Stomach smooth muscle (tissue), 2 donors: ENCODE data around the gene CMTM8.

ENCODE experiments used
- H3K27ac ChIP-seq: one replicate; pipeline ENCODE4 v1.7.0; 2013; ENCODE audit warnings: mild to moderate bottlenecking, low read length, inconsistent platforms
- H3K27me3 ChIP-seq, 2 donors: one replicate each; pipeline ENCODE4 v1.7.0; 2013; ENCODE audit warnings: low read length in 2 of 2; ENCODE audit not compliant: insufficient read depth in 2 of 2, control insufficient read depth in 1 of 2
- H3K36me3 ChIP-seq, 2 donors: one replicate each; pipeline ENCODE4 v1.7.0; 2013; ENCODE audit warnings: low read length in 2 of 2; ENCODE audit not compliant: control insufficient read depth in 2 of 2, insufficient read depth in 2 of 2
- H3K4me1 ChIP-seq: one replicate; pipeline ENCODE4 v1.7.0; 2013; ENCODE audit warnings: low read length; ENCODE audit not compliant: control insufficient read depth, insufficient read depth
- H3K4me3 ChIP-seq, 2 donors: one replicate each; pipeline ENCODE4 v1.7.0; 2013; ENCODE audit warnings: low read length in 2 of 2
- H3K9ac ChIP-seq, 2 donors: one replicate each; pipeline ENCODE4 v1.7.0; 2013; ENCODE audit warnings: low read length in 2 of 2, mild to moderate bottlenecking in 1 of 2
- H3K9me3 ChIP-seq, 2 donors: one replicate each; pipeline ENCODE4 v1.7.0; 2013; ENCODE audit warnings: low read length in 2 of 2; ENCODE audit not compliant: control insufficient read depth in 2 of 2
- donor health status: healthy.
- donor health status: Pancreatic carcinoma.

CMTM8 gene

GRCh38 chr3:32316976-32317375, 78.5 kb downstream of the CMTM8 start:
- no peaks in the 10 kb centered on the region for H3K4me1 ChIP-seq
- H3K9ac ChIP-seq, result no peak overlapping the region
- H3K27ac ChIP-seq, result no peak overlapping the region
- H3K4me3 ChIP-seq, result no peak overlapping the region
- H3K36me3 ChIP-seq, result no peaks in the 10 kb centered on the region
- peaks cover 0 to 2% of the 10 kb centered on the region in 2 donors for H3K9me3 ChIP-seq
- H3K27me3 ChIP-seq, result peaks cover 0 to 2% of the 10 kb centered on the region in 2 donors

DNA sequence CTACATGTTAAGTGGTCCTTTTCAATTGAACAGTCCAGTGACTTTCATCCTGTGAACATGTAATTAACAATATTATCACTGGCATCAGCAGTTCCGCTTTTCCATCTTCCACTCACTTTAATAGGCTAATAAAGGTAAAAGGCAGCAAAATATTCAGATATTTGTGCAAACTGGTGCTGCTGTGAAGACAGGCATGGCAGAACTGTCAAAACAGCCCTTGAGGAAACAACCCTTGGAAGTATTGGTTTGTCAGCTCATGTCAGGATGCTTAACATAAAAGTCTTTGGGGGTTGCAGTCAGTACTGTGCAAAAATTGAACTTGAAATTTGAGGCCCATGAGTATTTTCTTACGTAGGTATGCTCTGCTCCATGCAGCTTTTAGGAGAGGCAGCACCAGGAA, 81.1 kb downstream of the CMTM8 start:
- Histone ChIP-seq H3K9ac (no peak overlapping the region), H3K4me3 (no peak overlapping the region), H3K9me3 (peaks cover 0 to 2% of the 10 kb centered on the region in 2 donors), H3K36me3 (no peaks in the 10 kb centered on the region), H3K4me1 (no peaks in the 10 kb centered on the region), H3K27me3 (peaks cover 0 to 2% of the 10 kb centered on the region in 2 donors), H3K27ac (no peak overlapping the region)

GRCh38 chr3:32320080-32320479, 81.6 kb downstream of the CMTM8 start:
- peaks cover 0 to 2% of the 10 kb centered on the region in 2 donors for H3K9me3 ChIP-seq
- no peak overlapping the region for H3K27ac ChIP-seq
- no peak overlapping the region for H3K9ac ChIP-seq
- peaks cover 0 to 2% of the 10 kb centered on the region in 2 donors for H3K27me3 ChIP-seq
- H3K4me3 ChIP-seq, result no peak overlapping the region
- no peaks in the 10 kb centered on the region for H3K36me3 ChIP-seq
- no peaks in the 10 kb centered on the region for H3K4me1 ChIP-seq

DNA sequence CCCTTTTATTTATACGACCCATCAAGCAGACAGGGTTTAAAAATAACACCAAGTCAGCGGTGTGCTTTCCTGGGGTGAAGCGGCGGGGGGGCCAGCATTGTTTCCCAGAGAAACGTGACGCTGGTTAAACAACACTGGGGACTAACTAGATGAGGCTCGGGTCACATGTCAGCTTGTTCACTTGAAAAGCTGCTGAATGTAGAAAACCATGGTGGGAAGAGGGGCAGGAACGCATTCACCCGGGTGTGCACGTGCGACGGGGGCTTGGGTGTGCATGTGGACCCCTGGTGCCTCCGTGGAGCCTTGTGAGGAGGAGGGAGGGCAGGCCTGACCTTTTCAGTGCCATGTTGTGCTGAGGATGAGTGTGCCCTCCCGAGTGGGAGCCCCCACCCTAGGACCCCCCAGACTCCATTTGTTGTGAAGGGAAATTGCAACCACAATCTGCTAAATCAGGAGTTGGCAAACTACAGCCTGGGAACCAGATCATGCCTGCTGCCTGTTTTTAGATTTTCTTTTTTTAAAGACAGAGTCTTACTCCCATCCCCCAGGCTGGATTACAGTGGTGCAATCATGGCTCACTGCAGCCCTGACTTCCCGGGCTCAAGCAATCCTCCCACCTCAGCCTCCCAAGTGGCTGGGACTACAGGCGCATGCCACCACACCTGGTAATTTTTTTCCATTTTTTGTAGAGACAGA, 82.8 kb downstream of the CMTM8 start:
- H3K9ac ChIP-seq, result no peak overlapping the region

GRCh38 chr3:32322311-32322710, 83.8 kb downstream of the CMTM8 start:
- Histone ChIP-seq H3K27ac (no peak overlapping the region), H3K4me3 (no peak overlapping the region), H3K27me3 (peaks cover 0 to 2% of the 10 kb centered on the region in 2 donors), H3K9me3 (peaks cover 0 to 2% of the 10 kb centered on the region in 2 donors), H3K36me3 (no peaks in the 10 kb centered on the region), H3K4me1 (no peaks in the 10 kb centered on the region), H3K9ac (no peak overlapping the region)

More for the DNA sequence above, 82.8 kb downstream of the CMTM8 start:
- Histone ChIP-seq H3K9me3 (peaks cover 0 to 2% of the 10 kb centered on the region in 2 donors), H3K36me3 (no peaks in the 10 kb centered on the region), H3K4me1 (no peaks in the 10 kb centered on the region), H3K27me3 (peaks cover 0 to 2% of the 10 kb centered on the region in 2 donors), H3K27ac (no peak overlapping the region), H3K4me3 (no peak overlapping the region)

DNA sequence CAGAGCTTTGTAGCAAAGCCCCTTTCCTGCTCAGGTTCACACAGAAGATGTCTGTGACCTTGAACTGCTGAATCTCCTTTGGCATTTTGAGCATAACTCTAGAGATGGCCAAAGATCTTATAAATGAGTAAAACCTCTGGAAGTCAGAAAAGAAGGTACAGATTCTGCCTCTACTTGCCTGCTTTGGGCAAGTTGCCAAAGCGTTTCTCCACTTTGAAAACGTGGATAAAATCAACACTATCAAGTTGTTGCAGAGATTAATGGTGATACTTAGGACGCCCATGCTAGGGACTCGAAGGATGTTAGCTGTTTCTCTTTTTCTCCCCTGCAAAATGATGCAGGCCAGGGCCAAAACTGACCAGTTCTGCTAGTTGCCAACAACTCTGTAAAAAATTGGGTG, 85.1 kb downstream of the CMTM8 start:
- H3K27ac ChIP-seq, result no peak overlapping the region

DNA sequence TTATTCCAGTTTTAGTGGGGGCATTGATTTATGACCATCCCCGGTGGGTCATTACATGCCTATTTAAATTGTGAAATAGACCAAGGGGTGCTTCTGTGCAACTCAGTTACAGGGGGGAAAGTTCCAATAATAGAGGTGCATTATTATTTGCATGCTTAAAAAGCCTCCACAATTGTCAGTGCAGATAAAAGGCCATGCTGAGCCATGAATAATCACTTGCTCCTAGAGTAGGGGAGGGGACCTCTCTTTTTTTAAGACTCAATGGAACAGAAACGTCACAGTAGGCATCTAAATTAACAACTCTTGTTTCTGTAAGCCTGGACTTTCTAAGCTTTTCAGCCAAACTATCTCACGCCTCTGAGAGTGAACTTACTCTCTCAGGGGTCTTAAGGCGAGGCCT, 86.7 kb downstream of the CMTM8 start:
- Histone ChIP-seq H3K9me3 (peaks cover 1 to 3% of the 10 kb centered on the region in 2 donors), H3K27ac (no peak overlapping the region), H3K4me1 (no peaks in the 10 kb centered on the region), H3K9ac (no peak overlapping the region), H3K27me3 (peaks cover 0 to 2% of the 10 kb centered on the region in 2 donors), H3K36me3 (no peaks in the 10 kb centered on the region), H3K4me3 (no peak overlapping the region)

More for the DNA sequence above, 85.1 kb downstream of the CMTM8 start:
- H3K4me1 ChIP-seq, result no peaks in the 10 kb centered on the region
- H3K36me3 ChIP-seq, result no peaks in the 10 kb centered on the region
- no peak overlapping the region for H3K4me3 ChIP-seq
- peaks cover 0 to 2% of the 10 kb centered on the region in 2 donors for H3K27me3 ChIP-seq
- peaks cover 0 to 2% of the 10 kb centered on the region in 2 donors for H3K9me3 ChIP-seq
- H3K9ac ChIP-seq, result no peak overlapping the region

DNA sequence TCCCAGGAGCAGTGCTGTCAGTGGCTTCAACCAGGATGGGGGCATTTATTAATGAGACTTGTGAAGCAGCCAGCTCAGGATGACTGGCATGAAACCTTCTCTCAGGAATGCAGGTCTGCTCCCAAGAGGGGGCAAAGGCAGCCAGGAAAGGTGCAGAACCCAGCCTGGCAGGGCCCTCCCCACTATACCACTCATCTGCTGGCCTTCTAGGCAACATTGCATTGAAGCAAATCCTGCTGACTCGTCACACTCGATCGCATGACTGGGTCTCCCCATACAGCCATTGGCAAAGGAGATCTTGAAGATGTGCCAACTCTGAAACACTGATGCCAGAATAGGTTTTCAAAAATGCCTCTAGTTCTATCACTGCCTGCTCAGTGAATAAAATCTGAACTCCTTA, 87.4 kb downstream of the CMTM8 start:
- no peak overlapping the region for H3K27ac ChIP-seq

DNA sequence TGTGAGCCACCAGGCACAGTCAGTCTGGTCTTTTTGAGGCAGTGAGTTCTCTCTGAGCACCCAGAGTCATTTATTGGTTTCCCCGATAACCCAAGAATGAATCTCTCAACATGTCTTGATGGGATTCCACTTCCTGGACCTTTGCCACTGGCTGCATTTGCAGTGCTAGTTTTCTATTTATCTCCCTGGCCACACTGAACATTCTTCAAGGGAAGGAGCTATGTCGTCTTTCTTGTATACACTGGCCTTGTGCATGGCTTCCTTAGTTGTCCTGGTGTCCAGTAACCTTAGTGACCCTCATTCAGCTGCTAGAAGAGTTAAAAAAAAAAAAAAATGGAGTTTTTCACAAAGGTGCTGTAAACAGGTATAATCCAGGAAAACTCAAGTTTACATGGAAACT, 88.3 kb downstream of the CMTM8 start:
- H3K27ac ChIP-seq, result no peak overlapping the region
- H3K4me3 ChIP-seq, result no peak overlapping the region
- peaks cover 0 to 3% of the 10 kb centered on the region in 2 donors for H3K9me3 ChIP-seq
- no peaks in the 10 kb centered on the region for H3K36me3 ChIP-seq
- H3K9ac ChIP-seq, result no peak overlapping the region
- peaks cover 0 to under 1% of the 10 kb centered on the region in 2 donors for H3K27me3 ChIP-seq
- no peaks in the 10 kb centered on the region for H3K4me1 ChIP-seq

More for the DNA sequence above, 87.4 kb downstream of the CMTM8 start:
- Histone ChIP-seq H3K27me3 (peaks cover 0 to 2% of the 10 kb centered on the region in 2 donors), H3K36me3 (no peaks in the 10 kb centered on the region), H3K9me3 (peaks cover 0 to 3% of the 10 kb centered on the region in 2 donors), H3K4me1 (no peaks in the 10 kb centered on the region), H3K9ac (no peak overlapping the region), H3K4me3 (no peak overlapping the region)

GRCh38 chr3:32334675-32335074, 96.2 kb downstream of the CMTM8 start:
- Histone ChIP-seq H3K36me3 (no peaks in the 10 kb centered on the region), H3K9me3 (no peaks in the 10 kb centered on the region), H3K27me3 (no peaks in the 10 kb centered on the region), H3K4me3 (no peak overlapping the region), H3K27ac (no peak overlapping the region), H3K9ac (no peak overlapping the region), H3K4me1 (no peaks in the 10 kb centered on the region)

- no peaks in the 10 kb centered on the region for H3K9me3 ChIP-seq
- no peaks in the 10 kb centered on the region for H3K4me1 ChIP-seq
- no peaks in the 10 kb centered on the region for H3K27me3 ChIP-seq
- no peak overlapping the region for H3K4me3 ChIP-seq
- no peak overlapping the region for H3K9ac ChIP-seq
- H3K36me3 ChIP-seq, result no peaks in the 10 kb centered on the region
- no peak overlapping the region for H3K27ac ChIP-seq
These were observed 97.1 kb downstream of the CMTM8 start for GRCh38 chr3:32335365-32336112.
